CD14-positive monocyte (primary cell): Measurements from ENCODE around the gene LYRM7. TPM values are rescaled to one million over a fixed set of nuclear protein-coding genes. Genes with fewer than 3 reads are reported as not detected.

Source experiments
- DNase-seq, 3 donors: peaks; one replicate each; pipeline ENCODE4 v3.0.0-alpha.2; 2011 to 2022
- H2AFZ ChIP-seq: 2 replicates; pipeline ENCODE4 v1.6.0; 2012; ENCODE audit warnings: mild to moderate bottlenecking, low read depth, low read length, inconsistent platforms; ENCODE audit not compliant: insufficient read depth, poor library complexity, severe bottlenecking
- H3K27ac ChIP-seq, 2 donors: 1 replicate in 1 of 2; 2 replicates in 1 of 2; pipeline ENCODE4 v1.5.1; 2012 to 2013; ENCODE audit warnings: low read length in 2 of 2, control low read depth in 1 of 2, inconsistent platforms in 1 of 2, low read depth in 1 of 2, mild to moderate bottlenecking in 1 of 2
- H3K27me3 ChIP-seq, 2 donors: one replicate each; pipeline versions ENCODE4 v1.6.0 to v1.6.1; 2011 to 2013; ENCODE audit warnings: low read length in 2 of 2; ENCODE audit not compliant: control insufficient read depth in 2 of 2, insufficient read depth in 2 of 2
- H3K36me3 ChIP-seq, 2 donors: replicated peaks in 1 of 2; 1 replicate in 1 of 2; 2 replicates in 1 of 2; pipeline versions ENCODE4 v1.5.1 to v1.6.1; 2012 to 2013; ENCODE audit warnings: low read length in 2 of 2, control low read depth in 1 of 2, inconsistent platforms in 1 of 2, mild to moderate bottlenecking in 1 of 2; ENCODE audit not compliant: insufficient read depth in 2 of 2, control insufficient read depth in 1 of 2
- H3K4me1 ChIP-seq, 2 donors: 1 replicate in 1 of 2; 2 replicates in 1 of 2; pipeline versions ENCODE4 v1.5.1 to v1.6.1; 2012 to 2013; ENCODE audit warnings: low read length in 2 of 2, control low read depth in 1 of 2, inconsistent platforms in 1 of 2, mild to moderate bottlenecking in 1 of 2, moderate library complexity in 1 of 2; ENCODE audit not compliant: insufficient read depth in 2 of 2, control insufficient read depth in 1 of 2
- H3K4me2 ChIP-seq: replicated peaks from 2 replicates; pipeline ENCODE3; 2012; ENCODE audit warnings: low read length, moderate library complexity, mild to moderate bottlenecking; ENCODE audit not compliant: poor library complexity, severe bottlenecking; ENCODE audit errors: extremely low read depth
- H3K4me3 ChIP-seq, 3 experiments: fragments of 200-600 bp in 1 of 3; sonication (generic) in 1 of 3; replicated peaks in 1 of 3; 1 replicate in 2 of 3; 2 replicates in 1 of 3; pipeline ENCODE4 v1.5.1; 2011 to 2013; ENCODE audit warnings: low read length in 3 of 3, mild to moderate bottlenecking in 3 of 3, control low read depth in 2 of 3, low read depth in 2 of 3, inconsistent platforms in 1 of 3, moderate library complexity in 1 of 3
- H3K79me2 ChIP-seq: 2 replicates; pipeline ENCODE4 v1.6.0; 2012; ENCODE audit warnings: mild to moderate bottlenecking, control low read depth, inconsistent platforms, low read length, moderate library complexity; ENCODE audit not compliant: insufficient read depth
- H3K9ac ChIP-seq: 2 replicates; pipeline ENCODE4 v1.6.0; 2017; ENCODE audit warnings: low read length, mild to moderate bottlenecking; ENCODE audit not compliant: insufficient read depth, poor library complexity, severe bottlenecking
- H3K9me3 ChIP-seq, 2 donors: replicated peaks in 1 of 2; 1 replicate in 1 of 2; 2 replicates in 1 of 2; pipeline versions ENCODE4 v1.5.1 to v1.6.1; 2012 to 2013; ENCODE audit warnings: low read length in 2 of 2, control low read depth in 1 of 2; ENCODE audit not compliant: control insufficient read depth in 1 of 2, insufficient read depth in 1 of 2
- H4K20me1 ChIP-seq: 2 replicates; pipeline ENCODE4 v1.6.0; 2012; ENCODE audit warnings: mild to moderate bottlenecking, low read length, control low read depth, moderate library complexity; ENCODE audit not compliant: insufficient read depth
- H3K27ac Mint-ChIP-seq, 7 donors: one replicate each; pipeline ENCODE4 v1.8.0; 2020; ENCODE audit warnings: mild to moderate bottlenecking in 7 of 7, mixed read lengths in 7 of 7, moderate library complexity in 6 of 7, inconsistent platforms in 2 of 7
- H3K27me3 Mint-ChIP-seq, 3 donors: one replicate each; pipeline ENCODE4 v1.8.0; 2021 to 2022; ENCODE audit warnings: low read depth in 3 of 3, mild to moderate bottlenecking in 3 of 3, mixed read lengths in 3 of 3, moderate library complexity in 3 of 3, inconsistent platforms in 1 of 3
- H3K36me3 Mint-ChIP-seq, 2 donors: one replicate each; pipeline ENCODE4 v1.8.0; 2020; ENCODE audit warnings: mixed read lengths in 2 of 2, inconsistent platforms in 1 of 2, mild to moderate bottlenecking in 1 of 2
- H3K4me1 Mint-ChIP-seq: one replicate; pipeline ENCODE4 v1.8.0; 2020; ENCODE audit warnings: mild to moderate bottlenecking, mixed read lengths
- H3K4me3 Mint-ChIP-seq, 2 donors: one replicate each; pipeline ENCODE4 v1.8.0; 2020; ENCODE audit warnings: mild to moderate bottlenecking in 2 of 2, mixed read lengths in 2 of 2, moderate library complexity in 1 of 2
- H3K9me3 Mint-ChIP-seq, 7 donors: one replicate each; pipeline ENCODE4 v1.8.0; 2020 to 2022; ENCODE audit warnings: mixed read lengths in 7 of 7, mild to moderate bottlenecking in 6 of 7, moderate library complexity in 6 of 7, inconsistent platforms in 2 of 7
- WGBS: methylation state at CpG from one replicate; pipeline ENCODE4 v1.1.5; 2013; ENCODE audit warnings: missing lambda C conversion rate; ENCODE audit not compliant: insufficient coverage; 5-methylcytosine and 5-hydroxymethylcytosine counted together
- intact Hi-C, 2 donors: fragments of 100-400 bp; cut with micrococcal nuclease; formaldehyde crosslinking; loops; one replicate each; pipeline versions ENCODE4 v1.15.0 to v1.15.1; 2023
- polyA plus RNA-seq, 3 donors: library from polyadenylated mRNA; depleted of rRNA in 1 of 3; unstranded in 2 of 3; stranded (reverse) in 1 of 3; fragments of 300-500 nt in 2 of 3; fragments of >200 nt in 1 of 3; fragmentation: Illumina TruSeq in 2 of 3; gene quantifications; 1 replicate in 2 of 3; 2 replicates in 1 of 3; pipeline ENCODE4 v1.2.3, GENCODE V29; 2012 to 2021
- TF ChIP-seq, protein P1 (sequence below): fragments of 200-600 bp; IDR thresholded peaks from one replicate; pipeline ENCODE4 v1.8.0; 2022; ENCODE audit warnings: antibody characterized with exemption, mild to moderate bottlenecking

Gene LYRM7
- polyA plus RNA-seq, 3 donors = 3.1 to 3.7 (median 3.2) TPM

DNA sequence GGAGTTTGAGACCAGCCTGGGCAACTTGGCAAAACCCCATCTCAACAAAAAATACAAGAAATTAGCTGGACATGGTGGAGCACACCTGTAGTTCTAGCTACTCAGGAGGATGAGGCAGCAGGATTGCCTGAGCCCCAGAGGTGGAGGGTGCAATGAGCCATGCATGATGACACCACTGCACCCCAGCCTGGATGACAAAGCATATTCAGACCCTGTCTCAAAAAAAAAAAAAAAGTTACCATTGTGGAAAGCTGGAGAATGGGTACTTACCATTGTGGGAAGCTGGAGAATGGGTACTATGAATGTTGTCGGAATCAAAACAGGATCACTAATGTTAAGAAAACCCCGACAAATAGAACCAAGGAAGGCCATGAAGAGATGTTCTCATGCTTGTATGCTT lies 31.4 kb upstream of the LYRM7 start:
- no CpG with 5 or more reads among the region's 2 CpGs for WGBS
- Histone ChIP-seq H3K27ac (no peak overlapping the region), H3K4me3 (no peak overlapping the region), H3K9me3 (peaks cover 0 to 4% of the 10 kb centered on the region in 2 donors), H3K9ac (no peak overlapping the region), H3K4me2 (no peak overlapping the region), H4K20me1 (no peaks in the 10 kb centered on the region), H3K79me2 (no peaks in the 10 kb centered on the region), H3K4me1 (no peaks in the 10 kb centered on the region), H3K36me3 (no peaks in the 10 kb centered on the region), H3K27me3 (no peaks in the 10 kb centered on the region), H2AFZ (no peak overlapping the region)
- no peak overlapping the region for H3K4me3 Mint-ChIP-seq
- DNase-seq = no peak
- H3K36me3 Mint-ChIP-seq = no peaks in the 10 kb centered on the region
- H3K4me1 Mint-ChIP-seq = peaks cover 7% of the 10 kb centered on the region
- TF ChIP-seq, protein P1, sequence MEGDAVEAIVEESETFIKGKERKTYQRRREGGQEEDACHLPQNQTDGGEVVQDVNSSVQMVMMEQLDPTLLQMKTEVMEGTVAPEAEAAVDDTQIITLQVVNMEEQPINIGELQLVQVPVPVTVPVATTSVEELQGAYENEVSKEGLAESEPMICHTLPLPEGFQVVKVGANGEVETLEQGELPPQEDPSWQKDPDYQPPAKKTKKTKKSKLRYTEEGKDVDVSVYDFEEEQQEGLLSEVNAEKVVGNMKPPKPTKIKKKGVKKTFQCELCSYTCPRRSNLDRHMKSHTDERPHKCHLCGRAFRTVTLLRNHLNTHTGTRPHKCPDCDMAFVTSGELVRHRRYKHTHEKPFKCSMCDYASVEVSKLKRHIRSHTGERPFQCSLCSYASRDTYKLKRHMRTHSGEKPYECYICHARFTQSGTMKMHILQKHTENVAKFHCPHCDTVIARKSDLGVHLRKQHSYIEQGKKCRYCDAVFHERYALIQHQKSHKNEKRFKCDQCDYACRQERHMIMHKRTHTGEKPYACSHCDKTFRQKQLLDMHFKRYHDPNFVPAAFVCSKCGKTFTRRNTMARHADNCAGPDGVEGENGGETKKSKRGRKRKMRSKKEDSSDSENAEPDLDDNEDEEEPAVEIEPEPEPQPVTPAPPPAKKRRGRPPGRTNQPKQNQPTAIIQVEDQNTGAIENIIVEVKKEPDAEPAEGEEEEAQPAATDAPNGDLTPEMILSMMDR = no peak
- peaks cover 0 to 2% (median 0%) of the 10 kb centered on the region in 3 donors for H3K27me3 Mint-ChIP-seq
- intact Hi-C loops = no loop called here
- no peak overlapping the region for H3K27ac Mint-ChIP-seq
- H3K9me3 Mint-ChIP-seq = peaks cover 4 to 20% (median 6%) of the 10 kb centered on the region in 7 donors

DNA sequence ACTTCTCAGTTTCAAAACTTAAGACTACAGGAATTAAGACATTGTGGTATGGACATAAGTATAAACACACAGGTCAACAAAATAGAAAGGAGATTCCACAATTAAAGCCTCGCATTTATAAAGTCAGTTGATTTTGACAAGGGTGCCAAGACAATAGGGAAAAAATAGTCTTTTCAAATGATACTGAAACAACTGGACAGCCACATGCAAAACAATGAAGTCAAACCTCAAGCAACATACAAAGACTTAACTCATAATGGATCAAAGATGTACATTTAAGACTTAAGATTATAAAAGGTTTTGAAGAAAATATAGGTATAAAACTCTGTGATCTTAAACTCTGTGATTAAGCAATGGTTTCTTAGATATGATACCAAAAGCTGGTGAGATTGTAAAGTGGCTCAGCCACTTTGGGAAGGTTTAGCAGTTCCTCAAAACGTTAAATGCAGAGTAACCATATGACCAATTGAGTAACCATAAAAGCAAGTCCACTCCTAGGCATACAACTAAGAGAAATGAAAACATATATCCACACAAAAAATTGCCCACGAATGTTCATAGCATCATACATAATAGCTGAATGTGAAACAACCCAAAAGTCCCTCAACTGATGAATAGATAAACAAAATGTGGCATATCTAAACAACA lies 27.6 kb upstream of the LYRM7 start:
- H4K20me1 ChIP-seq = no peaks in the 10 kb centered on the region
- H2AFZ ChIP-seq = no peak overlapping the region
- no CpG with 5 or more reads among the region's 3 CpGs for WGBS
- no peaks in the 10 kb centered on the region for H3K79me2 ChIP-seq
- H3K4me1 ChIP-seq = no peaks in the 10 kb centered on the region
- H3K27me3 ChIP-seq = no peaks in the 10 kb centered on the region
- Mint-ChIP-seq H3K36me3 (no peaks in the 10 kb centered on the region), H3K4me1 (peaks cover 7% of the 10 kb centered on the region), H3K27me3 (peaks cover 0 to 1% (median 0%) of the 10 kb centered on the region in 3 donors), H3K27ac (no peak overlapping the region), H3K9me3 (peaks cover 0 to 7% (median 4%) of the 10 kb centered on the region in 7 donors), H3K4me3 (no peak overlapping the region)
- intact Hi-C loops = no loop called here
- DNase-seq = no peak
- no peak overlapping the region for H3K9ac ChIP-seq
- no peak overlapping the region for H3K4me3 ChIP-seq
- TF ChIP-seq, protein P1 = no peak
- peaks cover 0 to 4% of the 10 kb centered on the region in 2 donors for H3K9me3 ChIP-seq
- no peak overlapping the region for H3K4me2 ChIP-seq
- H3K27ac ChIP-seq = no peak overlapping the region
- H3K36me3 ChIP-seq = no peaks in the 10 kb centered on the region
